MG63 (cell line): ENCODE results near the gene NEDD4L. TPM values are rescaled to one million over a fixed set of nuclear protein-coding genes. Genes with fewer than 3 reads are reported as not detected.

Source experiments
- DNase-seq: peaks from one replicate; pipeline ENCODE4 v3.0.0-alpha.2; 2020
- H3K27me3 ChIP-seq: fragments of 250-450 bp; sonication (Bioruptor Pico); 2 replicates; pipeline ENCODE4 v1.5.1; 2020; ENCODE audit warnings: mild to moderate bottlenecking, moderate library complexity
- H3K36me3 ChIP-seq: fragments of 250-450 bp; sonication (Bioruptor Pico); 2 replicates; pipeline ENCODE4 v1.5.1; 2020; ENCODE audit warnings: mild to moderate bottlenecking, moderate library complexity
- H3K4me3 ChIP-seq: fragments of 250-450 bp; sonication (Bioruptor Pico); 2 replicates; pipeline ENCODE4 v1.5.1; 2020; ENCODE audit warnings: mild to moderate bottlenecking, moderate library complexity
- H3K9me3 ChIP-seq: fragments of 250-450 bp; sonication (Bioruptor Pico); 2 replicates; pipeline ENCODE4 v1.5.1; 2020; ENCODE audit warnings: mild to moderate bottlenecking, moderate library complexity
- total RNA-seq: library from RNA; depleted of rRNA; stranded (reverse); fragments of >200 nt; shearing (Covaris generic); gene quantifications from 2 replicates; pipeline ENCODE4 v1.2.3, GENCODE V29; 2014; ENCODE audit warnings: low replicate concordance

NEDD4L gene
- total RNA-seq, 1 experiment from 2014 or later, result 28.8 TPM

GRCh38 chr18:58338961-58339592 is 295.1 kb downstream of the NEDD4L start:
- no peak overlapping the region for H3K4me3 ChIP-seq
- peaks cover 4% of the 10 kb centered on the region for H3K36me3 ChIP-seq
- no peak for DNase-seq
- no peaks in the 10 kb centered on the region for H3K27me3 ChIP-seq
- H3K9me3 ChIP-seq, result no peaks in the 10 kb centered on the region

- Histone ChIP-seq H3K9me3 (no peaks in the 10 kb centered on the region), H3K4me3 (no peak overlapping the region), H3K27me3 (no peaks in the 10 kb centered on the region), H3K36me3 (peaks cover 4% of the 10 kb centered on the region)
- DNase-seq, result no peak
These were observed 295.9 kb downstream of the NEDD4L start for GRCh38 chr18:58339890-58340289.

GRCh38 chr18:58341916-58342315 is 297.9 kb downstream of the NEDD4L start:
- H3K27me3 ChIP-seq, result no peaks in the 10 kb centered on the region
- H3K9me3 ChIP-seq, result no peaks in the 10 kb centered on the region
- no peak for DNase-seq
- peaks cover 8% of the 10 kb centered on the region; the same call in 1 of the 2 replicates for H3K36me3 ChIP-seq
- H3K4me3 ChIP-seq, result no peak overlapping the region

- no peak overlapping the region for H3K4me3 ChIP-seq
- H3K9me3 ChIP-seq, result no peaks in the 10 kb centered on the region
- no peaks in the 10 kb centered on the region for H3K27me3 ChIP-seq
- H3K36me3 ChIP-seq, result peaks cover 8% of the 10 kb centered on the region; the same call in 1 of the 2 replicates
- DNase-seq, result no peak
These were observed 300.1 kb downstream of the NEDD4L start for GRCh38 chr18:58344080-58344670.

- peaks cover 8% of the 10 kb centered on the region; the same call in 1 of the 2 replicates for H3K36me3 ChIP-seq
- no peaks in the 10 kb centered on the region for H3K9me3 ChIP-seq
- no peaks in the 10 kb centered on the region for H3K27me3 ChIP-seq
- H3K4me3 ChIP-seq, result no peak overlapping the region
- DNase-seq, result no peak
These were observed 300.9 kb downstream of the NEDD4L start for GRCh38 chr18:58344861-58345463.

GRCh38 chr18:58345875-58346274 is 301.8 kb downstream of the NEDD4L start:
- H3K4me3 ChIP-seq, result no peak overlapping the region
- H3K9me3 ChIP-seq, result no peaks in the 10 kb centered on the region
- no peak for DNase-seq
- peaks cover 8% of the 10 kb centered on the region; the same call in 1 of the 2 replicates for H3K36me3 ChIP-seq
- no peaks in the 10 kb centered on the region for H3K27me3 ChIP-seq

GRCh38 chr18:58347135-58347534 is 303.1 kb downstream of the NEDD4L start:
- H3K36me3 ChIP-seq, result peaks cover 10% of the 10 kb centered on the region
- no peaks in the 10 kb centered on the region for H3K9me3 ChIP-seq
- H3K27me3 ChIP-seq, result no peaks in the 10 kb centered on the region
- H3K4me3 ChIP-seq, result no peak overlapping the region
- DNase-seq, result no peak

GRCh38 chr18:58348517-58348916 is 304.5 kb downstream of the NEDD4L start:
- DNase-seq, result no peak
- Histone ChIP-seq H3K4me3 (no peak overlapping the region), H3K27me3 (no peaks in the 10 kb centered on the region), H3K9me3 (no peaks in the 10 kb centered on the region), H3K36me3 (peaks cover 8% of the 10 kb centered on the region)

- DNase-seq, result no peak
- H3K36me3 ChIP-seq, result peaks cover 9% of the 10 kb centered on the region
- H3K9me3 ChIP-seq, result no peaks in the 10 kb centered on the region
- no peak overlapping the region for H3K4me3 ChIP-seq
- no peaks in the 10 kb centered on the region for H3K27me3 ChIP-seq
These were observed 304.9 kb downstream of the NEDD4L start for GRCh38 chr18:58348951-58349350.

- DNase-seq, result no peak
- no peaks in the 10 kb centered on the region for H3K9me3 ChIP-seq
- H3K36me3 ChIP-seq, result peaks cover 9% of the 10 kb centered on the region
- H3K27me3 ChIP-seq, result no peaks in the 10 kb centered on the region
- H3K4me3 ChIP-seq, result no peak overlapping the region
These were observed 305.6 kb downstream of the NEDD4L start for GRCh38 chr18:58349650-58350049.

- no peaks in the 10 kb centered on the region for H3K9me3 ChIP-seq
- H3K36me3 ChIP-seq, result peaks cover 9% of the 10 kb centered on the region
- no peak overlapping the region for H3K4me3 ChIP-seq
- no peak for DNase-seq
- H3K27me3 ChIP-seq, result no peaks in the 10 kb centered on the region
These were observed 306.5 kb downstream of the NEDD4L start for GRCh38 chr18:58350526-58350925.

- H3K36me3 ChIP-seq, result peaks cover 5% of the 10 kb centered on the region
- no peak overlapping the region for H3K4me3 ChIP-seq
- no peaks in the 10 kb centered on the region for H3K27me3 ChIP-seq
- DNase-seq, result no peak
- H3K9me3 ChIP-seq, result no peaks in the 10 kb centered on the region
These were observed 307.8 kb downstream of the NEDD4L start for GRCh38 chr18:58351776-58352175.

- no peaks in the 10 kb centered on the region for H3K27me3 ChIP-seq
- peaks cover 5% of the 10 kb centered on the region for H3K36me3 ChIP-seq
- no peaks in the 10 kb centered on the region for H3K9me3 ChIP-seq
- no peak overlapping the region for H3K4me3 ChIP-seq
- no peak for DNase-seq
These were observed 309.6 kb downstream of the NEDD4L start for GRCh38 chr18:58353581-58353980.

GRCh38 chr18:58354051-58354450 is 310.0 kb downstream of the NEDD4L start:
- no peaks in the 10 kb centered on the region for H3K27me3 ChIP-seq
- H3K36me3 ChIP-seq, result peaks cover 7% of the 10 kb centered on the region
- no peak overlapping the region for H3K4me3 ChIP-seq
- no peak for DNase-seq
- H3K9me3 ChIP-seq, result no peaks in the 10 kb centered on the region

GRCh38 chr18:58354791-58355190 is 310.8 kb downstream of the NEDD4L start:
- DNase-seq, result no peak
- Histone ChIP-seq H3K36me3 (peaks cover 8% of the 10 kb centered on the region), H3K27me3 (no peaks in the 10 kb centered on the region), H3K4me3 (no peak overlapping the region), H3K9me3 (no peaks in the 10 kb centered on the region)

- no peaks in the 10 kb centered on the region for H3K9me3 ChIP-seq
- DNase-seq, result no peak
- no peaks in the 10 kb centered on the region for H3K27me3 ChIP-seq
- no peak overlapping the region for H3K4me3 ChIP-seq
- H3K36me3 ChIP-seq, result peaks cover 8% of the 10 kb centered on the region
These were observed 311.2 kb downstream of the NEDD4L start for GRCh38 chr18:58355243-58355642.

GRCh38 chr18:58359218-58359617 is 315.2 kb downstream of the NEDD4L start:
- no peak for DNase-seq
- Histone ChIP-seq H3K9me3 (no peaks in the 10 kb centered on the region), H3K4me3 (no peak overlapping the region), H3K27me3 (no peaks in the 10 kb centered on the region), H3K36me3 (peaks cover 3% of the 10 kb centered on the region)

GRCh38 chr18:58359620-58360019 is 315.6 kb downstream of the NEDD4L start:
- H3K4me3 ChIP-seq, result no peak overlapping the region
- H3K27me3 ChIP-seq, result no peaks in the 10 kb centered on the region
- no peak for DNase-seq
- peaks cover 3% of the 10 kb centered on the region for H3K36me3 ChIP-seq
- H3K9me3 ChIP-seq, result no peaks in the 10 kb centered on the region
